NCI-H187 treated with DMSO at 0.1 percent for 48 hours (cell line): Measurements from ENCODE around the gene NFIA.
"Not testable (repeated sequence)": the region's sequence is repeated elsewhere in the genome, so short reads cannot be mapped to it uniquely, and the experiment has no call there.

Experiments used
- DNase-seq: peaks from one replicate; lab custom pipeline; 2025; lab: John Stamatoyannopoulos, UW

Gene NFIA

GRCh38 chr1:61273167-61273705 is 190.9 kb downstream of the NFIA start:
- DNase-seq, result no peak

GRCh38 chr1:61273861-61274260 is 191.5 kb downstream of the NFIA start:
- DNase-seq, result no peak

GRCh38 chr1:61274939-61275338 is 192.6 kb downstream of the NFIA start:
- no peak for DNase-seq

GRCh38 chr1:61276246-61276645 is 193.9 kb downstream of the NFIA start:
- DNase-seq, result no peak

GRCh38 chr1:61277121-61277690 is 194.8 kb downstream of the NFIA start:
- DNase-seq, result no peak

- DNase-seq, result not testable (repeated sequence)
Observed at GRCh38 chr1:61278503-61278902, 196.1 kb downstream of the NFIA start.

- no peak for DNase-seq
Observed at GRCh38 chr1:61278966-61279365, 196.6 kb downstream of the NFIA start.

GRCh38 chr1:61279570-61279969 is 197.2 kb downstream of the NFIA start:
- DNase-seq, result no peak

GRCh38 chr1:61280452-61280851 is 198.1 kb downstream of the NFIA start:
- no peak for DNase-seq

- DNase-seq, result no peak
Observed at GRCh38 chr1:61282387-61282786, 200.0 kb downstream of the NFIA start.

GRCh38 chr1:61284248-61284854 is 202.0 kb downstream of the NFIA start:
- no peak for DNase-seq

GRCh38 chr1:61284936-61285335 is 202.6 kb downstream of the NFIA start:
- DNase-seq, result no peak

GRCh38 chr1:61285371-61285885 is 203.1 kb downstream of the NFIA start:
- no peak for DNase-seq

- DNase-seq, result no peak
Observed at GRCh38 chr1:61287014-61287413, 204.7 kb downstream of the NFIA start.

- no peak for DNase-seq
Observed at GRCh38 chr1:61287734-61288133, 205.4 kb downstream of the NFIA start.

- DNase-seq, result no peak
Observed at GRCh38 chr1:61289232-61290098, 207.1 kb downstream of the NFIA start.

GRCh38 chr1:61290525-61290924 is 208.2 kb downstream of the NFIA start:
- DNase-seq, result no peak

GRCh38 chr1:61293197-61293596 is 210.8 kb downstream of the NFIA start:
- no peak for DNase-seq

- DNase-seq, result no peak
Observed at GRCh38 chr1:61293986-61294504, 211.7 kb downstream of the NFIA start.

GRCh38 chr1:61294930-61295329 is 212.6 kb downstream of the NFIA start:
- no peak for DNase-seq

GRCh38 chr1:61295818-61296537 is 213.6 kb downstream of the NFIA start:
- DNase-seq, result no peak

- DNase-seq, result no peak
Observed at GRCh38 chr1:61297887-61298286, 215.5 kb downstream of the NFIA start.
